HEK293 (cell line): Measurements from ENCODE around the gene PDE4D.

Experiments used
- CTCF ChIA-PET: fragments of 350-600 bp; formaldehyde crosslinking; extraction: SDS; loops from one replicate; lab custom pipeline; 2021; ENCODE audit warnings: antibody characterized with exemption; lab: Yijun Ruan, JAX
- POLR2A ChIA-PET: fragments of 300-600 bp; formaldehyde crosslinking; extraction: SDS; loops from one replicate; lab custom pipeline; 2020; ENCODE audit warnings: antibody characterized with exemption, inconsistent platforms; lab: Yijun Ruan, JAX
- H3K27ac ChIP-seq: fragments of 200-500 bp; sonication (Bioruptor generic); 2 replicates; pipeline ENCODE4 v1.5.1; 2014; ENCODE audit warnings: low read depth, low read length, control low read depth, inconsistent platforms; ENCODE audit errors: extremely low read depth
- H3K36me3 ChIP-seq, 2 experiments: fragments of 200-500 bp in 1 of 2; sonication (Bioruptor generic) in 1 of 2; 1 replicate in 1 of 2; 2 replicates in 1 of 2; pipeline ENCODE4 v1.5.1; 2014 to 2017; ENCODE audit warnings: inconsistent platforms in 2 of 2, low read length in 2 of 2; ENCODE audit not compliant: control insufficient read depth in 2 of 2, insufficient read depth in 1 of 2
- H3K4me1 ChIP-seq: fragments of 200-500 bp; sonication (Bioruptor generic); 2 replicates; pipeline ENCODE4 v1.5.1; 2014; ENCODE audit warnings: mild to moderate bottlenecking, low read length, inconsistent platforms; ENCODE audit not compliant: control insufficient read depth, insufficient read depth
- H3K4me3 ChIP-seq: 2 replicates; pipeline ENCODE4 v1.5.1; 2011; ENCODE audit warnings: low read depth, mild to moderate bottlenecking, control low read depth, low read length, moderate library complexity
- H3K9me3 ChIP-seq: fragments of 200-500 bp; sonication (Bioruptor generic); 2 replicates; pipeline ENCODE4 v1.5.1; 2014; ENCODE audit warnings: low read depth, low read length, inconsistent platforms; ENCODE audit not compliant: control insufficient read depth, insufficient read depth
- GFI1B ChIP-seq: fragments of 450-650 bp; formaldehyde crosslinking; IDR thresholded peaks from 2 replicates; pipeline ENCODE4 v1.5.1; 2016; ENCODE audit warnings: missing biosample characterization, missing genetic modification characterization
- GLI2 ChIP-seq: fragments of 450-650 bp; formaldehyde crosslinking; IDR thresholded peaks from 2 replicates; pipeline ENCODE4; 2017; ENCODE audit warnings: missing biosample characterization, missing genetic modification characterization, low read depth, borderline replicate concordance
- HOXA7 ChIP-seq: sonication (generic); formaldehyde crosslinking; IDR thresholded peaks from 2 replicates; pipeline ENCODE4 v1.8.1; 2022; ENCODE audit warnings: missing genetic modification reagents, borderline replicate concordance
- KLF8 ChIP-seq: fragments of 450-650 bp; formaldehyde crosslinking; IDR thresholded peaks from 2 replicates; pipeline ENCODE4 v1.5.1; 2016; ENCODE audit warnings: missing biosample characterization, missing genetic modification characterization
- OVOL3 ChIP-seq: fragments of 450-650 bp; formaldehyde crosslinking; IDR thresholded peaks from 2 replicates; pipeline ENCODE4 v1.5.1; 2016; ENCODE audit warnings: missing biosample characterization, missing genetic modification characterization
- SCRT2 ChIP-seq: fragments of 450-650 bp; formaldehyde crosslinking; IDR thresholded peaks from 2 replicates; pipeline ENCODE4 v1.5.1; 2016; ENCODE audit warnings: missing biosample characterization, missing genetic modification characterization
- WT1 ChIP-seq: fragments of 450-650 bp; formaldehyde crosslinking; IDR thresholded peaks from 2 replicates; pipeline ENCODE4 v1.5.1; 2016; ENCODE audit warnings: missing biosample characterization, missing genetic modification characterization
- YY2 ChIP-seq: fragments of 450-650 bp; formaldehyde crosslinking; IDR thresholded peaks from 2 replicates; pipeline ENCODE4 v1.5.1; 2016; ENCODE audit warnings: missing biosample characterization, missing genetic modification characterization
- ZEB2 ChIP-seq: fragments of 450-650 bp; formaldehyde crosslinking; IDR thresholded peaks from 2 replicates; pipeline ENCODE4 v1.5.1; 2016; ENCODE audit warnings: missing biosample characterization, missing genetic modification characterization
- ZNF114 ChIP-seq: fragments of 450-650 bp; formaldehyde crosslinking; IDR thresholded peaks from 2 replicates; pipeline ENCODE4 v1.5.0; 2017; ENCODE audit warnings: missing biosample characterization, missing genetic modification characterization
- ZNF138 ChIP-seq: fragments of 450-650 bp; formaldehyde crosslinking; IDR thresholded peaks from 2 replicates; pipeline ENCODE4 v1.5.1; 2016; ENCODE audit warnings: missing biosample characterization, missing genetic modification characterization, borderline replicate concordance
- ZNF184 ChIP-seq: fragments of 450-650 bp; IDR thresholded peaks from 2 replicates; pipeline ENCODE4 v1.5.1; 2018; ENCODE audit warnings: missing biosample characterization, mild to moderate bottlenecking, missing genetic modification characterization
- ZNF350 ChIP-seq: fragments of 450-650 bp; formaldehyde crosslinking; IDR thresholded peaks from 2 replicates; pipeline ENCODE4 v1.5.0; 2017; ENCODE audit warnings: missing biosample characterization, mild to moderate bottlenecking, missing genetic modification characterization
- ZNF544 ChIP-seq: fragments of 450-650 bp; formaldehyde crosslinking; IDR thresholded peaks from 2 replicates; pipeline ENCODE4 v1.5.0; 2017; ENCODE audit warnings: missing biosample characterization, missing genetic modification characterization
- ZNF585B ChIP-seq: fragments of 450-650 bp; formaldehyde crosslinking; IDR thresholded peaks from 2 replicates; pipeline ENCODE4 v1.5.1; 2016; ENCODE audit warnings: missing biosample characterization, missing genetic modification characterization
- ZNF629 ChIP-seq: fragments of 450-650 bp; formaldehyde crosslinking; IDR thresholded peaks from 2 replicates; pipeline ENCODE4 v1.5.1; 2017; ENCODE audit warnings: missing biosample characterization, missing genetic modification characterization
- ZNF776 ChIP-seq: fragments of 450-650 bp; formaldehyde crosslinking; IDR thresholded peaks from 2 replicates; pipeline ENCODE4 v1.5.0; 2017; ENCODE audit warnings: missing biosample characterization, missing genetic modification characterization, borderline replicate concordance
- ZNF777 ChIP-seq: fragments of 450-650 bp; formaldehyde crosslinking; IDR thresholded peaks from 2 replicates; pipeline ENCODE4 v1.5.1; 2017; ENCODE audit warnings: missing biosample characterization, missing genetic modification characterization, borderline replicate concordance
- TF ChIP-seq, protein P1 (sequence below): fragments of 450-650 bp; formaldehyde crosslinking; IDR thresholded peaks from 2 replicates; pipeline ENCODE4 v1.5.1; 2016; ENCODE audit warnings: missing biosample characterization, missing genetic modification characterization
- TF ChIP-seq, protein P2 (sequence below): fragments of 450-650 bp; formaldehyde crosslinking; IDR thresholded peaks from 2 replicates; pipeline ENCODE4 v1.5.1; 2016; ENCODE audit warnings: missing biosample characterization, missing genetic modification characterization
- TF ChIP-seq, protein P3 (sequence below): fragments of 450-650 bp; formaldehyde crosslinking; IDR thresholded peaks from 2 replicates; pipeline ENCODE4 v1.5.1; 2017; ENCODE audit warnings: missing biosample characterization, mild to moderate bottlenecking, missing genetic modification characterization, moderate library complexity
- TF ChIP-seq, protein P4 (sequence below): fragments of 450-650 bp; formaldehyde crosslinking; IDR thresholded peaks from 2 replicates; pipeline ENCODE4 v1.5.1; 2017; ENCODE audit warnings: missing biosample characterization, missing genetic modification characterization
- TF ChIP-seq, protein P5 (sequence below): fragments of 450-650 bp; IDR thresholded peaks from 2 replicates; pipeline ENCODE4 v1.5.1; 2018; ENCODE audit warnings: missing biosample characterization, missing genetic modification characterization

Gene PDE4D

DNA sequence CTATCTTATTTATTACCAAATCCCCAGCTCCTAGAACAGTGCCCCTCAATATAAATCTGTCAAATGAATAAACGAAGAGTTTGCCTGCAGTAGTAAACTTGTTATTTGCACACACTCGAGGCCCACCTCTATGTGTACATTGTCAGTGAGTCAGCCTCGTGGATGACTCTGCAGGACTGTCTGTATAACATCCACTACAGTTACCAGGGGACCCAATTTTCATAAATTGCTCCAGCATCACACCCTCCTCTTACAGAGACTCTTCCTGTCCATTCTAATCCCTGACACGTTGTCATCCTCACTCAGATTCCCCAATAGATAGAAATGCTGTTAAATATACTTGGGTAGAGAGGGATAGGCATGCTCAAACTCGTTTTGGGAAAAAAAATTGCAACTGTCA lies 832.1 kb downstream of the PDE4D start (continued):
- TF ChIP-seq, protein P1, sequence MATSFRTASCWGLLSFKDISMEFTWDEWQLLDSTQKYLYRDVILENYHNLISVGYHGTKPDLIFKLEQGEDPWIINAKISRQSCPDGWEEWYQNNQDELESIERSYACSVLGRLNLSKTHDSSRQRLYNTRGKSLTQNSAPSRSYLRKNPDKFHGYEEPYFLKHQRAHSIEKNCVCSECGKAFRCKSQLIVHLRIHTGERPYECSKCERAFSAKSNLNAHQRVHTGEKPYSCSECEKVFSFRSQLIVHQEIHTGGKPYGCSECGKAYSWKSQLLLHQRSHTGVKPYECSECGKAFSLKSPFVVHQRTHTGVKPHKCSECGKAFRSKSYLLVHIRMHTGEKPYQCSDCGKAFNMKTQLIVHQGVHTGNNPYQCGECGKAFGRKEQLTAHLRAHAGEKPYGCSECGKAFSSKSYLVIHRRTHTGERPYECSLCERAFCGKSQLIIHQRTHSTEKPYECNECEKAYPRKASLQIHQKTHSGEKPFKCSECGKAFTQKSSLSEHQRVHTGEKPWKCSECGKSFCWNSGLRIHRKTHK: no peak
- TF ChIP-seq SCRT2 (tag by site-specific recombination): no peak
- no peak for TF ChIP-seq YY2 (tag by site-specific recombination)
- 0 out of 2 replicates have a peak, but pooled peaks have one; percentile 27 for TF ChIP-seq ZEB2 (tag by site-specific recombination)
- no peak for TF ChIP-seq ZNF777 (tag by site-specific recombination)
- no peak for TF ChIP-seq ZNF544 (tag by site-specific recombination)
- no peak for TF ChIP-seq OVOL3 (tag by site-specific recombination)
- TF ChIP-seq, protein P2, sequence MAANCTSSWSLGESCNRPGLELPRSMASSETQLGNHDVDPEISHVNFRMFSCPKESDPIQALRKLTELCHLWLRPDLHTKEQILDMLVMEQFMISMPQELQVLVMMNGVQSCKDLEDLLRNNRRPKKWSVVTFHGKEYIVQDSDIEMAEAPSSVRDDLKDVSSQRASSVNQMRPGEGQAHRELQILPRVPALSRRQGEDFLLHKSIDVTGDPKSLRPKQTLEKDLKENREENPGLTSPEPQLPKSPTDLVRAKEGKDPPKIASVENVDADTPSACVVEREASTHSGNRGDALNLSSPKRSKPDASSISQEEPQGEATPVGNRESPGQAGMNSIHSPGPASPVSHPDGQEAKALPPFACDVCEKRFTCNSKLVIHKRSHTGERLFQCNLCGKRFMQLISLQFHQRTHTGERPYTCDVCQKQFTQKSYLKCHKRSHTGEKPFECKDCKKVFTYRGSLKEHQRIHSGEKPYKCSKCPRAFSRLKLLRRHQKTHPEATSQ (tag by site-specific recombination): no peak
- no peak for TF ChIP-seq GFI1B (tag by site-specific recombination)
- TF ChIP-seq WT1 (tag by site-specific recombination): no peak
- TF ChIP-seq ZNF629 (tag by site-specific recombination): no peak
- TF ChIP-seq, protein P3, sequence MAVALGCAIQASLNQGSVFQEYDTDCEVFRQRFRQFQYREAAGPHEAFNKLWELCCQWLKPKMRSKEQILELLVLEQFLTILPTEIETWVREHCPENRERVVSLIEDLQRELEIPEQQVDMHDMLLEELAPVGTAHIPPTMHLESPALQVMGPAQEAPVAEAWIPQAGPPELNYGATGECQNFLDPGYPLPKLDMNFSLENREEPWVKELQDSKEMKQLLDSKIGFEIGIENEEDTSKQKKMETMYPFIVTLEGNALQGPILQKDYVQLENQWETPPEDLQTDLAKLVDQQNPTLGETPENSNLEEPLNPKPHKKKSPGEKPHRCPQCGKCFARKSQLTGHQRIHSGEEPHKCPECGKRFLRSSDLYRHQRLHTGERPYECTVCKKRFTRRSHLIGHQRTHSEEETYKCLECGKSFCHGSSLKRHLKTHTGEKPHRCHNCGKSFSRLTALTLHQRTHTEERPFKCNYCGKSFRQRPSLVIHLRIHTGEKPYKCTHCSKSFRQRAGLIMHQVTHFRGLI (tag by site-specific recombination): no peak
- TF ChIP-seq HOXA7: no peak
- TF ChIP-seq, protein P4, sequence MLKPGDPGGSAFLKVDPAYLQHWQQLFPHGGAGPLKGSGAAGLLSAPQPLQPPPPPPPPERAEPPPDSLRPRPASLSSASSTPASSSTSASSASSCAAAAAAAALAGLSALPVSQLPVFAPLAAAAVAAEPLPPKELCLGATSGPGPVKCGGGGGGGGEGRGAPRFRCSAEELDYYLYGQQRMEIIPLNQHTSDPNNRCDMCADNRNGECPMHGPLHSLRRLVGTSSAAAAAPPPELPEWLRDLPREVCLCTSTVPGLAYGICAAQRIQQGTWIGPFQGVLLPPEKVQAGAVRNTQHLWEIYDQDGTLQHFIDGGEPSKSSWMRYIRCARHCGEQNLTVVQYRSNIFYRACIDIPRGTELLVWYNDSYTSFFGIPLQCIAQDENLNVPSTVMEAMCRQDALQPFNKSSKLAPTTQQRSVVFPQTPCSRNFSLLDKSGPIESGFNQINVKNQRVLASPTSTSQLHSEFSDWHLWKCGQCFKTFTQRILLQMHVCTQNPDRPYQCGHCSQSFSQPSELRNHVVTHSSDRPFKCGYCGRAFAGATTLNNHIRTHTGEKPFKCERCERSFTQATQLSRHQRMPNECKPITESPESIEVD (tag by site-specific recombination): 0 out of 2 replicates have a peak, but pooled peaks have one; percentile 22
- peak; percentile 62; the same call in 1 of the 2 replicates for TF ChIP-seq GLI2
- TF ChIP-seq ZNF585B (tag by site-specific recombination): no peak

DNA sequence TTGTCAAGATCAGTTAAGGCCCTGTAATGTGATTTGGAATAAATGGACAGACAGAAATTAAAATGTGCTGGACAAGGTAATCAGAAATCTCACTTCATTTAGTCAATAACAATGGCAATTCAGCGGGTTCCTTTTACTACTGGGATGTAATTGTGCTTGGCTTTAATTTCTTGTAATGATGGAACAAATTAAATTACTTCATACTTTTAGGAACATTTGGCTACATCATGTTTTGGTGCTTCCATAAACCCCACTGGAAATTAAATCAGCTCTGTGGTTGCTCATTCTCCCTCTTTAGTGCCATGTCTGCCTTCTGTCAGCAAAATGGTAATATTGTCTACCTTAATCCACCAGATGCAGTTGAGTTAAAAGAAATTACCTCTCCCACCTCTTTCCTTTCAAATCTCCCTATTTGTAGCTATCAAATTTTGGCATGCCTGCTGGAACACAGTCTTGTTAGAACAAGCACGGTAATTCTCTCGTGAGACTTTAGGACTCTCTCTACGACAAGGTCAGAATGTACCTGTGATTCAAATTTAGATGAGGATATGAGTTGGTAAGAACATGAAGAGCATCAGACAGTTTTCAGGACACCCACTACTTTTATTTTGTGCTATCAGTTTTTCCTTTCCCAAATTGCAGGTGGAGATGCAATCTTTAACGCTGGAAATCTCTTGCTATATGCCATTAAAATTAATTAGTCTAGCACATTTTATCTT lies 834.4 kb downstream of the PDE4D start:
- no peaks in the 10 kb centered on the region for H3K9me3 ChIP-seq
- no peak overlapping the region for H3K4me3 ChIP-seq
- H3K27ac ChIP-seq: no peak overlapping the region
- TF ChIP-seq ZNF138 (tag by site-specific recombination) (no peak), ZNF776 (tag by site-specific recombination) (no peak), ZNF184 (no peak), ZNF114 (tag by site-specific recombination) (no peak), ZNF350 (tag by site-specific recombination) (no peak), KLF8 (tag by site-specific recombination) (no peak)
- TF ChIP-seq, protein P5, sequence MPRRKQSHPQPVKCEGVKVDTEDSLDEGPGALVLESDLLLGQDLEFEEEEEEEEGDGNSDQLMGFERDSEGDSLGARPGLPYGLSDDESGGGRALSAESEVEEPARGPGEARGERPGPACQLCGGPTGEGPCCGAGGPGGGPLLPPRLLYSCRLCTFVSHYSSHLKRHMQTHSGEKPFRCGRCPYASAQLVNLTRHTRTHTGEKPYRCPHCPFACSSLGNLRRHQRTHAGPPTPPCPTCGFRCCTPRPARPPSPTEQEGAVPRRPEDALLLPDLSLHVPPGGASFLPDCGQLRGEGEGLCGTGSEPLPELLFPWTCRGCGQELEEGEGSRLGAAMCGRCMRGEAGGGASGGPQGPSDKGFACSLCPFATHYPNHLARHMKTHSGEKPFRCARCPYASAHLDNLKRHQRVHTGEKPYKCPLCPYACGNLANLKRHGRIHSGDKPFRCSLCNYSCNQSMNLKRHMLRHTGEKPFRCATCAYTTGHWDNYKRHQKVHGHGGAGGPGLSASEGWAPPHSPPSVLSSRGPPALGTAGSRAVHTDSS (tag by site-specific recombination): no peak
- ChIA-PET POLR2A (interaction anchor here (0.6 kb wide), 1 partner anchor 117 kb away, joined by 4 read pairs; no protein-coding TSS in a partner anchor), CTCF (interaction anchor here (1.3 kb wide), 1 partner anchor 172 kb away, joined by 4 read pairs; no protein-coding TSS in a partner anchor)
- no peaks in the 10 kb centered on the region for H3K36me3 ChIP-seq
- H3K4me1 ChIP-seq: peaks cover 22% of the 10 kb centered on the region
